HG02981 (cell line): Measurements from ENCODE around the gene NTN1.
"Not testable (repeated sequence)": the region's sequence is repeated elsewhere in the genome, so short reads cannot be mapped to it uniquely, and the experiment has no call there.

Source experiments
- ATAC-seq: cut with Tn5 transposase; IDR thresholded peaks from one replicate; pipeline ENCODE4 v1.9.1; 2021; ENCODE audit warnings: mild to moderate bottlenecking, moderate library complexity; ENCODE audit not compliant: unreplicated experiment

The NTN1 gene

DNA sequence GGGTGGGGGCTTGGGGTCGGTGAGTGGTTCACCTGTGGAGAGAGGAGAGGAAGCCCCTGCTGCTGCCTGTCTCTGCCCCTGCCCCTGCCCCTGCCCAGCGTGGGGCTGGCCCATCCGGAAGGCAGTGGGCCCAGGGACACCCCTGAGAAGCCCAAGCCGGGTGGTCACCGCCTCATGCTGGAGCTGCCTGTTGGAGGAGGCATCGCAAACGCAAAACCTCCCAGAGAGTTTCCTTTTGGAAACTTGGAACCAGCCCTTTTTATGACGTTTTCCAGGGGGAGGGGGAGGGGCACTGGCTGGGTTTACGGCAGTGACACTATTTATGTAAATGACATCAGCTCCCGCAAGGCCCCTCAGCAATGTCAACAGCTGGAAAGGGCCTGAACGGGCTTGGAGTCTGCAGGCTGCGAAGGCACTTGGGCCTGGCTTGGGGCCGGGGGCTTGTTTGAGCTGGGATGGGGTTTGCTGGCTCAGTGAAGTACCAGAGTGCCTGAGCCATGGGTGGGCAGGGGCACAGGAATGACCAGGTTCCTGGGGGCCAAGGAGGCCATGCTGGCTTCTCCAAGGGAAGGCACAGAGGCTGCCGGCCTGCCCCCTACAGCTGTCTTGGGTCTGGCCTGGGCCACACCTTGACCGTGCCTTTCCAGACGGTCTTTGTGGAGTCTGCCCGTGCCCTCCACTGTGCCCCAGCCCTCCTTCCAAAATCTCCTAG lies 219.5 kb downstream of the NTN1 start:
- ATAC-seq, result no peak

- no peak for ATAC-seq
Observed at GRCh38 chr17:9241371-9241712, 220.0 kb downstream of the NTN1 start.

- no peak for ATAC-seq
Observed at GRCh38 chr17:9241774-9242496, 220.6 kb downstream of the NTN1 start.

DNA sequence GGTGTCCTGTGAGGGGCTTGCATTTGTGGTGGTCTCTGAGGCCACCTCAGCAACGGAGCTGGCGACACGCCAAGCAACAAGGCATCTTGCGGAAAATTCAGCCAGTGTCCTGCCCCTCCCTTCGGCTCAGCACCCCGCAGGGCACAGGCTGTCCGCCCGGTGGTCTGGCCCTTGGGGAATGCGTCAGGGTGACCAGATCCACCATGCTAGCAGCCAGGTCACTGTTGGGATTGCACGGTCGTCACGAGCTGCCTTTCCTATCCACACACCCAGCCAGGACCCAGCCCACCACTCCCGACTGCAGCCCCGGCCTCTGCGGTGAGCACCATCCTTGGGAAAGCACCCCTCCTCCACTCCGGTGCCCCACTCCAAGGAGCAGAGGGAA lies 221.2 kb downstream of the NTN1 start:
- no peak for ATAC-seq

DNA sequence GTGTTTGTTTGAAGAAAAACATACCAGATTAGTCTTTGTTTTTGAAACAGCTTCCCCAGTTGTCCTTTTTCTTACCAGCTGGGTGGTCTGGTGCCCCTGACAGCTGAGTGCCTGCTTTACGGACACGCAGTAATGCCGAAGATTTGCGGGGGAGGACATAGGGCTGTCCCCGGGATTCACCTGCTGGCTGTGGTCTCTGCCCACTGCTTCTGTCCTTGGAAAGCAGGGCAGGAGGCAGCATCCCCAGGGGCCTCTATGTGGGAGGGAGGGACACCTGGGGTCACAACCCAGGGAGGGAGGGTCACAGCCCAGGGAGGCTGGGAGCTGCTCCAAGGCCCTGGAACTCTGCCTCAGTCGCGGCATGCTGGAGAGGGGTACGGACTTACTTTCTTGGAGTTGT lies 221.7 kb downstream of the NTN1 start:
- no peak for ATAC-seq

DNA sequence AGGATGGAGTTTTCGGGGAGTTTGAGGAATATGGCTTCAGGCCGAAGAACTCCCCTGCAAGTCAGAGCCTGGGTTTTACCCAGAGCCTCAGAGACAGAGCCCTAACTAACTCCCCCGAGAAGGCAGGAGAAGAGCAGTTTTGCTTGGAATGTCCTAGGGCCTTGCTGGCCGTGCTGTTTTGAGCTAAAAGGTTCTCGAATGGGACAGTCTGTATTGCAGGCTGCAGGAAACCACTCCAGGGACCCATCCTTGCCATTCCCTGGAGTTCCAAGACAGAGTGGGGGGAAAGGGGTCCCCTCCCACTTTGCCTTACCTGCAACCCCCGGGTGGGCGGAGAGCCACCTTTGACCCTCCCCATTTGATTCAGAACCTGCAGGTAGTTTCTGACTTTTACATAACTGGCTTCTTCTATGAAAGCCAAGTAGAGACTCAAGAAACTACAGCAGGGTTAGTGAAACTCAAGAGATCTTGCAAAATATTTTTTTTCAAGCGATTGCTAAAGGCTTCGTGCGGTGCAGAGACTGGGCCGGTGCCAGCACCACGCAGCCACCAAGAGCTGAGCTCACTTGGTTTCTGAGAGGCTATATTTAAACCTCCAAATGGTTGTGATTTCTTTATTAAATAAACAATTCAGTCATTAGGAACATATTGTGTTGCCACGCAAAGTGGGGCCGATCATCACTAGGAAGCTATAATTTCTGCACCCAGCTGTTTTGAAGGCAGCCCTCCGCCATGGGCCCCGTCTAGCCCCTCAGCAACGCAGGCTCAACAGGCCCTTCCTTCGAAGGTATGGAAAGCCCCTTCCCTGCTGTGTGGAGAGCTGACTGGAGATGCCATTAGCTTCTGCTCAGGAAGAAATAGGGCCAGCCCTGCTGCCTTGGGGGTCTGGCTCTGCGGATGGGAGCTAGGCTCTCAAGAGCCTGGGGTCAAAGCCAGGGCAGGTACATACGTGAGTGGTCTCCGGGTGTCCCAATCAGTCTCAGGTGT lies 223.0 kb downstream of the NTN1 start:
- ATAC-seq, result no peak

GRCh38 chr17:9247401-9247938 lies 226.2 kb downstream of the NTN1 start:
- ATAC-seq, result no peak

GRCh38 chr17:9249245-9249953 lies 228.1 kb downstream of the NTN1 start:
- ATAC-seq, result no peak

- ATAC-seq, result no peak
Observed at GRCh38 chr17:9251273-9251672, 230.0 kb downstream of the NTN1 start.

DNA sequence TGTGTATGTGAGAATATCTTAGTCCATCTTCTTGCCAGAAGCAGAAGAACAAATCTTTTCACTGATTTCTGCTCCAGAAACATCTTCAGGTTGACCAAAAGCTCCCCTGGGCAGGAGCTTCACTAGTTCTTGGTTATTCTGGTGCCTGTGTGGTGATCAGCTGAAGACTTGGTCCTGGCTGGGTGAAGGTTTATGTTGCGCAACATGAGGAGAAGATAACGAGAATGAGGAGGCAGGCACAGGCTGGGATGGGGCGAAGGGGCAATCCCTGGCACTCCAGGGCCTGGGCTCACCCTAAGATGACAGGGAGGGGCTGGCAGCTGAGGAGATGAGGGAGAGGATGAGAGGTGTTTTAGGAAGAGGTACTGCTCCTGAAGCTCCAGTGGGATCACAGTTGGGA lies 232.0 kb downstream of the NTN1 start:
- no peak for ATAC-seq

DNA sequence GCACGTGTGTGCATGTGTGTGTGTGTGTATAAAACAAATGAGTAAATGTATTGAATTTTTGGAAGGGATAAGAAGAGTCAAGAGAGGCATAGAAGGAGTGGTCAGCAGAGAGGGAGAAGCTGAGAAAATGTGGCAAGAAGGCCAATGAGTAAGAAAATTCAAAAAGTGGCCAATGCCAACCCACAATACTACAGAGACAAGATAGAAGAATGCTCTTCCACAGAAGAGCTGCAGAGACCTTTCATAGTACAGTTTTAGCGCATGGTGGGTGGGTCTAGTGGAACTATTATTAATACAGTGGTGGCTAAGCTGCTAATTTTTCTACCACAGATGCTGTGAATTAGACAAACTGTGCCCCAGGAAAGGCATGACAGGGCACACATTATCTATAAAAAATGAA lies 233.5 kb downstream of the NTN1 start:
- no peak for ATAC-seq

DNA sequence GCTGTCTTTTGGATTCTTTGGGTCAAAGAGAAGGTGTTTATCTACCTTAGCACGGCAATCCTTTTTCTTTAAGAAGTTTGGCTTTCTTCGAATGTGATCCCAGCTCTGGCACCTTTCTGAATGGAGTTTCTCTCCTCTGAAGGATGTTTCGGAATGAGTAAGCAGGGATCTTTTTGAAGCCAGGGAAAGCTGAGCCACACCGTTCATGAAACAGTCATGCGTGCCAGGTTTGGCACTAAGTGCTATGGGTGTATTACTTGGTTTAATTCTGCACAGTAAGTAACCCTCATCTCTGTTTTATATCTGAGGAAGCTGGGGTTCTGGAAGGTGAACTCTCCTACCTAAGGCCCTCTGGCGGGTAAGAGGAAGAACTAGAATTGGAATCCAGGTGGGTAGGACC lies 234.5 kb downstream of the NTN1 start:
- ATAC-seq, result no peak

- ATAC-seq, result no peak
Observed at GRCh38 chr17:9256361-9256750, 235.0 kb downstream of the NTN1 start.

DNA sequence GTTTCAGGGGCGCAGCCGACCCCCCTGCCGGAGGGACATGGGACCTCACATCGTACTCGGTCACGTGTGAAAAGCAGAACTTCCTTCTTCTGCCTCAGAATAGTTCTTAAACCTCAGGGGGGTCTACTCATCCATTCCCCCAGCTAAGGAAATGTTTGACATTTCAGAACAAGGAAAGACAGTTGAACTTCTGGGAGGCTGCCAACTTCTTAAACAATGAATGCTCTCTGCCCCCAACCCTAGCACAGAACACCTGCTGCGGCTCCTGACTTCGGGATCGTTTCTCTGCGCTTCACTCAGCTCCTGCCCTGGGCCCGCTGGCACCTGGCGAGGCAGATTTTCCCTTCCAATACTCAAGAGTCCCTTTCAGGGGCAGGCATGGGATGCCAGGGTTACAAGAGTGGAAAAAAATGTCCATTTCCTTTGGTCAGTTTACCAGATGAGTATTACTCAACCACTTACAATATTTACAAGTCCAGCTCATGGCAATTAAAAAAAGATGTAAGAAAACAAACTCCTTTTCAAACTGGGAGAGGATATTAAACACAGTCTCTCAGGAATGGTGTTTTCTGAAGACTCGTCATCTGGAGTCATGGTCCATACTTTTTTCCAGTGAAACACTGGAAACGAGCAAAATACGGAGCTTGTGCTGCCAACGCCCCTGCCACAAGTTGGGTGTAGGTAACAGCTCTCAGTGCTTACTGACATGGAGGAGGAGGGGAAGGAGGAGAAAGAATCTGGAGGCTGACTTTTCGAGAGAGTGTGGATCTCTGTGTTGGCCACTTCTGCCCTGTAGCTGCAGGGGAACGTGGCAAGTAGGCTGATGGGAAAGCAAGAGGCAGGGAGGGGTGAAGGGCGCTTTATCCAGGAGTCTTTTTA lies 235.7 kb downstream of the NTN1 start:
- no peak for ATAC-seq

- not testable (repeated sequence) for ATAC-seq
Observed at GRCh38 chr17:9257630-9257965, 236.3 kb downstream of the NTN1 start.

DNA sequence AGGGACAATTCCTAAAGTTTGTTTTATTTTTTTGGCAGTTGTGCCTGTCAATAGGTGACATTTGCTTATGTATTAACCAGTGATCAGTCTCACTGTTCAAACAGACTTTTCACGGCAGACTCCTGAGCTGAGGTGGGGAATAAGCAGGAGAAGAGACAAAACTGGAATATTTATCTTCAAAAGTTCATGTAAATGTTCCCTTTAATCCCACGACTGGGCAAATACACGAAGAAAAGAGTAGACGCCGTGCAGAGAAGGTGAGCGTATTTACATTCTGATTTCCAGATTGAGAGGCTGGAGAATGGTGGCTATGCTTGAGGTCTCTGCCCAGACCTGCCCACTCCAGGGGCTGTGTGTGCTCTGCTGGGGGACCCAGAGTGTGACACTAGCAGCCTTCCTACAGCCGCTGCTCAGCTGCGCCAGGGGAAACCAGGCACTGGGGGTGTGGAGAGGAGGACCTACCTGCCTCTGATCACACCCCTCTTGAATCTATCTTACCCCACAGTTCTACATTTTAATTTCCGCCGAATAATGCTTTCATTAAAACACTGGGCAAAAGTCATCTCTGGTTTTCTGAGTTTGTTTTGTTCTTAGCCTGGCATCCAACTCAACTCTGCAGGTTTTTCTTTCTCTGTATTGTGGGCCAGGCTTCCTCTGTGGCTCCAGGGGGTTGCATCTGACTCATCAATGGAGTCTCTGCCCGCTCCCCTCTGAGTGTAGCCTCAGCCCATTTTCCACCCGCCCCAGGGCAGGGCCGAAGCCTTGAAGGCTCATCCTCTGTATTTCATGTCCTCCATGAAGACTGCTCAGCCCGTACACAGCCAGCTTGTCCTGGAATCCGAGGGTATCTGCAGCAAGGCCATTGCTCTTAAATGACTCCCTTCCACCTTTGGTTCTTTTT lies 237.1 kb downstream of the NTN1 start:
- ATAC-seq, result no peak

DNA sequence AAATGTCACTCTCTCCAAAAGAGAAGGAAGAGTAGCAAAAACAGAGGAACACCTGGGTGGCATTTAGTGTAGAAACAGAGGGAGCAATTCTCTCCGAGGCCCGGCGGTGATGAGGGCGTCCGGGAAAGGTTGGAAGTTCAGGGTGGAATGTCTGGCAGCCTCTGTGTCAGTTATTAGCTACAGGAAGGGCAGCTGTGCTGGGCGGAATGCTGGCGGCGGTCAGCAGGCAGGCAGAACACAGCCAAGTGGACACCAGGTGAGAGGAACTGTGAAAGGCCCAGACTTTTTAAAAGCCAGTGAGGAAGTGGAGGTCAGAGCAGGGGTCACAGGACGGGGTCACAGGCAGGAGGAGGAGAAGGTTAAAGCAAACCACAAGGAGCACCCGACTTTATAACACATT lies 238.1 kb downstream of the NTN1 start:
- ATAC-seq, result no peak

DNA sequence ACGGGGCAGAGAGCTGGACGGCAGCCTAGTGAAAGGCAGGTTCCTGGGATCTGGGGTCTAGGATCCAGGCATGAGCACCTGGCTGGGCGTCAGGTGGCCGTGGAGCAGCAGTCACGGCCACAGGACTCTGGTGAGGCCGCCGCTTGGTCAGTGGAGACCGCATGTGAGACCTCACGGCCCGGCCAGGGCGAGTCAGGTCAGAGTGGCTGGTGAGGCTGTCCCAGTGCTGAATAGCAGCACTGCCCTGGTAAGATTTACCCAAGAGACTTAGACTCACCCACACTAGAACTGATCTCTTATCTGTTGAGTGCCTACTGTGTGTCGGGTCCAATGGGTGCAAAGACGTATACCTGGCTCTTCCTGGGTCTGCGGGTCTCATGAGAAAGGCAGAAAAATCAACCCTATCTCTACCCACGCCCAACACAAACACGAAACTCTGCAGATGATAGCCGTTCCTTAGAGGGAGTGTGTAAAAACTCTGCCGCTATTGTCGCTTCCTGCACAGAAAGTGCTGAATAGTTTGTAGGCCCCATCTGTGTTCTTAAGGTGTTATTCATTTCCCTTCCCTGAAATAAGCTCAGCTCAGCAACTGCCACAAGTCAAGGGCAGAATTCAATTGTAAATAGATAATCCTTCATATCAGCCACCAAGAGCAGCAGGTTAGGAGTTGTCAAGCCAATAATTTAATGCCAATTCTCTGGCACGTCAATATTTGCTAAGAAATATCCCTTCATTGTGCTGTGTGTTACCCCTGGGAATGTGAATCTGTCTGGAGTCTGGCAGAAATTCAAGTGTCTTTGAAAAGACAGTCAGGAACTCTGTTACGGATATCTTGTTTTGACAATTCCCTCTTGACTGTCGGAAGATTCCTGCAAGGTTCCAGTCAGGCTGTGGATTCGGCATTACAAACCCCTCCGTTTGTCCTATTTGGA lies 240.0 kb downstream of the NTN1 start:
- ATAC-seq, result no peak
